HG02981 (cell line): ENCODE results near the gene ADGRE1.

Experiments used
- ATAC-seq: cut with Tn5 transposase; IDR thresholded peaks from one replicate; pipeline ENCODE4 v1.9.1; 2021; ENCODE audit warnings: mild to moderate bottlenecking, moderate library complexity; ENCODE audit not compliant: unreplicated experiment

Gene ADGRE1

DNA sequence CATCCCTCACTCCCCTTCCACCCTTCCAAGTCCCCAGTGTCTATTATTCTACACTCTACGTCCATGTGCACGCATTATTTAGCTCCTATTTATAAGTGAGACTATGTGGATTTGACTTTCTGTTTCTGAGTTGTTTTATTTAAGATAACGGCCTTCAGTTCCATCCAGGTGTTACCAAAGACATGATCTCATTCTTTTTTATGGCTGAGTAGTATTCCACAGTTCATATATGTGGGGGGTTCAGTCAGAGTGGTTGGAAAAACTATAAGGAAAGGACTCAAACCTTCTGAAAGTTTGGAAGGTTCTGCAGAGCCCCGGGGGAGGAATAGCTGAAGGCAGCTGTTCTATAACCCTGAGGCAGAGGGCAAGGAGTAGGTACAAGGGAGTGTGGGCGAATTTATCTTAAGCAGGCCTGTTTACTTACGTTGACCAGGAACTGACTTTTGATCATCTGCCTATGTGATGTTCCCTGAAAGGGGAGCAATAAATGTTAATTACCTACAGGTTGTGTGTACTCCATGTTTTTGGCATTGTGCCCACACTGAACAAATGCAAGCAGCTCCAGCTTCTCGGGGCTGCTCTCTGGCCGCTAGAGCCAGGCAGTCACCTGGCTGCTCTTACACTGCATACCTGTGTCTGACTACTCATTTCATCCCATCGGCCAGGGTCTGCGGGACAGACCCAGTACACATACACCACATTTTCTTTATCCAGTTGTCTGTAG, 13.5 kb upstream of the ADGRE1 start:
- ATAC-seq, result no peak

DNA sequence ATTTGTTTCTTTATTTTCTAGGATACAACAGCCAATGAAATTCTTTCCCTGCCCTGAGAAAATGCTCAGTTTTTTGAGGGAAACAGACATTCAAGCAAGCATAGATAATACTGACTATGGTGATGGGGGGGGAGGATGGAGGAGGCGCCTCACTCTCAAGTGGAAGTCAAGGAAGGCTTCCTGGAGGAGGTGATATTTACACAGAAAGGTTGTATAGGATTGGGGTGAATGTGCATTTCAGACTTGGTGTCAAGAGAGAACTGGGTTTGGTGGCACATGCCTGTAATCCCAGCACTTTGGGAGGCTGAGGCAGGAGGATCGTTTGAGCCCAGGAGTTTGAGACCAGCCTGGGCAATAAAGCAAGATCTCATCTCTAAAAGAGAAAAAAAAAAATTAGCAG, 12.2 kb upstream of the ADGRE1 start:
- no peak for ATAC-seq

DNA sequence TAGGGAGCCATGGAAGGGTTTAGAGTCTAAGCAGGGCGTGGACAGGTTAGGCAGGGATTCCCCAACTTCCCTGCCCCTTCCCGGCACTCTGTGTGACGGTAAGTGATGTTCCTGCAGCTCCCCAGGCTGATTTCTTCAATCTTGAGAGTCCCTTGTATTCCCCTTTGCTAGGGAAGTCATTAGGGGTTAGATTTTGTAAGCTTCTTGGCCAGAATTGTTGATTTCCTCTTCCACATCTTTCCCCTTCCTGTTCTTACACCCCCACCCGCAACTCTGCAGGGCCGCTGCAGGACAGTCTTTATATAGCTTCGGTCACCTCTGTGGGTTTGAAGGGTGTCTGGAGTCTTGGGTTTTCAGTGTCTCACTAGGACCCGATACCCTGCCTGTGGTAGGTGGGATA, 10.6 kb upstream of the ADGRE1 start:
- no peak for ATAC-seq

DNA sequence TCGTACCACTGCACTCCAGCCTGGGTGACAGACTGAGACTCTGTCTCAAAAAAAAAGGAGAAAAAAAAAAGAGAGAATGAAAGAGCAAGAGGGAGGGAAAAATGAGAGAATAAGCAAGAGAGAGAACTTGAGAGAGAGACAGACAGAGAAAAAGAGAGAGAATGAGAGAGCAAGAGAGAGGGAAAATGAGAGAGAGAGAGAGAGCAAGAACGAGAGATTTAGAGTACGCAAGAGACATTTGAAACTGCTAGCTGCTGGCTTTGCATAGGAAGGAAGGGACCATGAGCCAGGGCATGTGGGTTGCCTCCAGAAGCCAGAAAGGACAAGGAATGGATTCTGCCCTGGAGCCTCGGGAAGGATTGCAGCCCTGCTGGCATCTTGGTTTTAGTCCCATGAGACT, 9.6 kb upstream of the ADGRE1 start:
- no peak for ATAC-seq

DNA sequence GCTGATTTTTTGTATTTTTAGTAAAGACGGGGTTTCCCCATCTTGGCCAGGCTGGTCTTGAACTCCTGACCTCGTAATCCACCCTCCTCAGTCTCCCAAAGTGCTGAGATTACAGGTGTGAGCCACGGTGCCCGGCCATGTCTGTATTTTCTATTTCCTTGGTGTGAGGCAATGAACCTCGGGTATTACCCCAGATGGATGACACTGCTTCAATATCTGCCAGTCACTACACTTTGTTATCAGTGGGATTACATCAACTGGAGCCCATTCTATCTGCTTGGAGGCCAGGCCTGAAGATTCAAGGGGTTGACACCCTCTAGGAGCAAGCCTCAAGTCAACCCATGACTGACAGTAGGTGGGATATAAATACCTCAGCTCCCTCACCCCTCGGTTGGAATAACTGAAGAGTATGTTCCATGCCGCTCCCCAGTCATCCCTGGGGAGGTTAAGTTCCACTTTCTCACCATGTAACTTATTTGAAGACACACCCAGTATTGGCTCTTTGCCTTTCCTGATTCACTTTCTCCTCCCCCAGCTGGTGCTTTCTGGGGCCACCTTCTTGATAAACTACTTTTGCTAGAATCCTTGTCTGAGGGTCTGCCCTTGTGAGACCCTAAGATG, 992 bp upstream of the ADGRE1 start:
- no peak for ATAC-seq

DNA sequence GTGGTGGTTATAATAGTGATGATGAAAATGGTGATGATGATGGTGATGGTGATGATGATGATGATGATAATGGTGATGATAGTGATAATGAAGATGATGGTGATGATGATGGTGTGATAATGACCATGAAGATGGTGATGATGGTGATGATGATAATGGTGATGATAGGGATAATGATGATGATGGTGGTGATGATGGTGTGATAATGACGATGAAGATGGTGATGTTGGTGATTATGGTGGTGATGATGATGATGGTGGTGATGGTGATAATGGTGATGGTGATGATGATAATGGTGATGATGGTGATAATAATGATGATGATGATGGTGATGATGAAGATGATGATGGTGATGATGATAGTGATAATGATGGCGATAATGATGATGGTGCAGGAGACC, 1.6 kb downstream of the ADGRE1 start:
- ATAC-seq, result no peak

DNA sequence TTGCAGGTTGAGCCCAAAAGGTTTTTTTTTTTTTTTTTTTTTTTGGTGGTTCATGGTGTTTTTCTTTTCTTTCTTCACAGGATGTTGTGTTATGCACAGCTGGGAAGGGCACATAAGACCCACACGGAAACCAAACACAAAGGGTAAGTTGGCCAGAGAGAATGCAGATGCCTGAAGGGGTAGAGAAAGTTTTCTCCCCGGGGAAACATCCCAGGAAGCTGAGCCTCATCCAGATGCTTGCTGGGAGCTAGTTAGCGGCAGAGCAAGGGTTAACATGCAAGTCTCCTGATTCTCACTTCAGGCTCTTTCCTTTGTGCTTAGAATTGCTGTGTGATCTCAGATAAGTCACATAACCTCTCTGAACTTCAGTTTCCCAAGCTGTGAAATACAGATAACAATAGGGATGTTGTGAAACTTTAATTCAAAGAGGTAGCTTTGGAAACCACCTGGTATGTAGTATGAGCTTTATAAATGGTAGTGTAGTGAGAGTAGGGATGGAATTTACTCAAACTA, 3.1 kb downstream of the ADGRE1 start:
- ATAC-seq, result no peak

DNA sequence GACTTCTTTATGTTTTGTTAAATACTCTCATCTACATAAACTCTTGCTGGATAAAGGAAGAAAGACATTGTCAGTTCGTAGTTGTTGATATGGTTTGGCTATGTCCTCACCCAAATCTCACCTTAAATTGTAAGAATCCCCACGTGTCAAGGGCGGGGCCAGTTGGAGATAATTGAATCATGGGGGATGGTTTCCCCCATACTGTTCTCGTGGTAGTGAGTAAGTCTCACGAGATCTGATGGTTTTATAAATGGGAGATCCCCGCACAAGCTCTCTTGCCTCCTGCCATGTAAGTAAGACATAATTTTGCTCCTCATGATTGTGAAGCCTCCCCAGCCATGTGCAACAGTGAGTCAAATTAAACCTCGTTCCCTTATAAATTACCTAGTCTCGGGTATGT, 3.6 kb downstream of the ADGRE1 start:
- ATAC-seq, result no peak

DNA sequence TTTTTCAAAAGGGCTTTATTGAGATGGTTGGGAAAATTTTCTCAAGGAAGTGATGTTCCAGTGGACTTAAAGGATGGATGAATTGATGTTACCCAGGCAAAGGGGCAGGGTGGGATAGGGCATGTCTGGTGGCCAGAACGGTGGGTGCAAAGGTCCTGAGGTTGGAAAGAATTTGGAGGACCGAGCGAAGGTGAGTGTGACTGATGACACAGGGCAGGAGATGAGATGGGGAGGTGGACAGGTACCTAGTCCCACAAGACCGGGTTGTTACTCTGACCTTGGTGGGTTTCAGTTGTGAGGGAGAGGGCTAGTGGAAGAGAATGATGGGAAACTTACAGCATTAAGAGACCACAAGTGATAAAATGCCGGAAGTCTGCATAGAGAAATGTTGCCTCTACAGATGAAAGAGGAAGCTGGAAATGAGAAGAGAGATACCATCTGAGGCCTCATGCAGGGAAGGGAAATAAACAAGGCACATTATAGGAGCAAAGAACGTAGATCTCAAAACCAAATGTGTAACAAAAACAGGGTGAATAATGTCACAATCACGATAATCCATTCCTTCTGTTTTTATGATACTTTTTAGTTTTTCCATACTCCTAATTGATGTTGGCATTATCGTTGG, 4.5 kb downstream of the ADGRE1 start:
- ATAC-seq, result no peak

DNA sequence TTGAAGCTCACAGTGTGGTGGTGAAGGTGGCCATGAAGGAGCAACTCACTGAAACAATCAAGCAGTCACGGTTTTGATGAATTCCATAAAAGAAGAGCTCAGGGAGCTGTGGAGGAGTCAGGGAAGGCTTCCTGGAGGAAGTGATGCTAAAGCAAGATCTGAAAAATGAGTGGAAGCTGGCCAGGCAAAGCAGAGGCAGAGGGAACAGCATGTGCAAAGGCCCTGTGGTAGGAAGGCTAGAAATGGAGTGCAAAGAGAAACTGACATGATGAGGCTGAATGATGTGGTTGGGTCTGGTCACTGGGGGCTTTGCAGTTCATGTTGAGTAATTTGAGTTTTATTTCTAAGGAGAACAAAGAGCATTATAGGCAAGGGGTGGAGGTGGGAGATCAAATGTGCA, 6.9 kb downstream of the ADGRE1 start:
- no peak for ATAC-seq

DNA sequence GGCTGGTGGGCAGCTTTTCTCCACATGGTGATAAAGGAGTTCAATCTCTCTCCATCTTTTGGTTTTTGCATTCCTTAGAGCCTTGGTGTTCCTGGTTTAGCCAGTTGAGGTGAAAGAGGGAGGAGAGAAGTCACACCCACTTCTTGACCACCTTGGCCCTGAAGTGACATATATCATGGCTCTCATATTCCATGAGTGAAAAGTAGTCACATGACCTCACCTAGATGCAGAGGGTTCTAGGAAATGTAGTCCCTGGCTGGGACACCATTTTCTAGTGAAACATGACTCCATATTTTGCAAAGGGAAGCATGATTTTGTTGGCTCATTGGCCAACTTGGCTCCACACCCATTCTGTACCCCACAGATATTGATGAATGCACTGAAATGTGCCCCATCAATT, 16.1 kb downstream of the ADGRE1 start:
- no peak for ATAC-seq

DNA sequence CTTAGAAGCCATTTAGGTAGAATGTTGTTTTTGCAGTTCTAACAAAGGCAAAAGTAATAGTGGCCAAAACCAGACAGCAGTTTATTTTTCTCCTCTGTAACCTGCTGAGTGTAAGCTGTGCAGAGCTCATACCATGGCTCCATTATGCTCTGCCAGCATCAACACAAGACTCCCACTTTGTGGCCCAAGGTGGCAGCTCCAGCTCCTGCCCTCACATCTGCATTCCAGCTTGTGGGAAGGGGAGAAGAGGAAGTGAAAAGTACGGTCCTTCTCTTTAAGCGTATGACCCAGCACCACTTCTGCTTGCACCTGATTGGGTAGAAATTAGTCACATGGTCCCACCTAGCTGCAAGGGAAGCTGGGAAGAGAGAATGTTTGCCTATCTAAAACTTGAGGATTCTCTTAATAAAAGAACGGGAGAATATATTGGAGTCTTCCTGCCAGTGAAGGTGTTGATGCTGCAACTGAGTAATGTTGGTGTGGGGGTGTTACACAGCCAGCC, 19.2 kb downstream of the ADGRE1 start:
- ATAC-seq, result no peak

DNA sequence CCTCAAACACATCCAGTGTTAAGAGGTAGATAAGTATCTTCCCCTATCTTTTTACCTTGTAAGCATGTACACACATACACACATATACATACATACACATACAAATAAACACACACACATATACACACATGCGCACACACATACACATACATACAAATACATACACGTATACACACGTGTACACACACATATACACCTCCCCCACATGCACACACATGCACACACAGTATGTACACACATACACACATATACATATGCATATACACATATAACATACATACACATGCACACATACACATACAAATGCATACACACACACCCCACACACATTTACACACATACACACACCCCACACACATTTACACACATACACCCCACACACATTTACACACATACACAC, 24.1 kb downstream of the ADGRE1 start:
- no peak for ATAC-seq

DNA sequence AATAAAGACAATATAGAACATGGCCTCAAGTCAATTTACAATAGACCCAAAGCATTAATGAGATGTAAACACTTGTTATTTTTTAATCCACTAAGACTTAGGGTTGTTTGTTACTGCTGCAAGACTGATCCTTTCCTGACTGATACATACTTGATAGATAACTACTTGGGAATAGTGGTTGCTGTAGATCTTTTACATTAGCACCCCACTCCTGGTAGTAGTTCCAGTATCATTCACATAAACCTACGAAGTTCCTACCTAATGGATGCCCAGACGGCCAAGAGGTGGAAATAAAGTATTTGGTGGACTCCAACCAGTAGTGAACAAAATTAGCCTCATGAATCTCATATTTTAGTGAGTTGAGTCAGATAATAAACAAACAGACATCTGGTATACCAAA, 26.9 kb downstream of the ADGRE1 start:
- ATAC-seq, result no peak

DNA sequence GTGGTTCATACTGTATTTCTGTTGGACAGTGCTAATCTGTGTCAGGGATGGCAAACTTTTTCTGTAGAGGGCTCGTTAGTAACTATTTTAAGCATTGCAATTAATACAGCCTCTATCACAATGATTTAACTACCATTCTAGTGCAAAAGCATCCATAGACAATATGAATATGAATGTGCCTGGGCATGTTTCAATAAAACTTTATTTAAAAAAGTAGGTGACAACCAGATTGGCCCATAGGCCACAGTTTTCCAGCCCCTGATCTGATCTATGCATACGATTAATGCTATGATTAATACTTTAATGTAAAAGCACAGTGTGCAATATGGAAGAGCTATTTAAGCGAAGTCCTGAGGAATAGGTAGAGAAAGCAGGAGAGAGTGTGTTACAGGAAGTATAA, 29.6 kb downstream of the ADGRE1 start:
- no peak for ATAC-seq

DNA sequence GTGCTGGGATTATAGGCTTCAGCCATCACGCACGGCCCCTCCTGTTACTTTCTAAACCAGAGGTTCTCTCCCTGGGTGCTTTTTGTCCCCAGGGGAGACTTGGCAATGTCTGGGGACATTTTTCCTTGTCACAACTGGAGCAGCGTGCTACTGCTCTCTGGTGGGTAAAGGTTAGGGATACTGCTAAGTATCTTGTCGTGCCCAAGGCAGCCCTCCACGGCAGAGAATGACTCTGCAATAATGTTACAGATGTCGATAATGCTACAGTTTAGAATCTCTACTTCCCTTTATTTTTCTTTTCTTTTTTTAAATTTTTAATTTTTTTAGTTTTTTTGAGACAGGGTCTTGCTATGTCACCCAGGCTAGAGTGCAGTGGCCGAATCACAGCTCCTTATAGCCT, 38.0 kb downstream of the ADGRE1 start:
- ATAC-seq, result no peak

DNA sequence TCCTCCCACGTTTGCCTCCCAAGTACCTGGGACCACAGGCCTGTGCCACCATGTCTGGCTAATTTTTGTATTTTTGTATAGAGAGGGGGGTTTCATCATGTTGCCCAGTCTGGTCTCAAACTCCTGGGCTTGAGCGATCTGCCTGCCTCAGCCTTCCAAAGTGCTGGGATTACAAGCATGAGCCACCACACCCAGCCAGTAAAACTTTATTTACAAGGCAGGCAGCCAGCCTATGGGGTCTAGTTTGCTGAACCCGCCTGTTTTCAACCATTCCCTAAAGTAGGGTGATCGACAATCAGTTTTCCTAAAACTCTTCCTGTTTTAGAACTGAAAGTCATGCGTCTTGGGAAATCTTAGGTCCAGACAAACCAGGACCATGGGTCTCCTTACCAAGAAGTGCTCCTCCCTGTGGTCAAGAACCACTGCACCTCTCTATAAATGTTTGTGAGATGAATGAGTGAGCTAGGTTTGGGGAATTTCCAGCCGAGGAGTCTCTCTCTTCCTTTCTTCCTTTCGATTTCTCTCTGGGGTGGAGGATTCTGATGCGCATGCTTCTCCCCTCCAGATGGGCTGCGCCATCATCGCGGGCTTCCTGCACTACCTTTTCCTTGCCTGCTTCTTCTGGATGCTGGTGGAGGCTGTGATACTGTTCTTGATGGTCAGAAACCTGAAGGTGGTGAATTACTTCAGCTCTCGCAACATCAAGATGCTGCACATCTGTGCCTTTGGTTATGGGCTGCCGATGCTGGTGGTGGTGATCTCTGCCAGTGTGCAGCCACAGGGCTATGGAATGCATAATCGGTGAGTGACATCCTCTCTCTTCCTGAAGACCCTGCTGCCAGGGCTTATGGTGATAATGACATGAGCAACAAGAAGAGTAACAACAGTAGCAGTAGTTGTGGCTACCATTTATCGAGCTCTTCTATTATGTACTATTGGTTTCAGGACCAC, 38.7 kb downstream of the ADGRE1 start:
- ATAC-seq, result no peak

DNA sequence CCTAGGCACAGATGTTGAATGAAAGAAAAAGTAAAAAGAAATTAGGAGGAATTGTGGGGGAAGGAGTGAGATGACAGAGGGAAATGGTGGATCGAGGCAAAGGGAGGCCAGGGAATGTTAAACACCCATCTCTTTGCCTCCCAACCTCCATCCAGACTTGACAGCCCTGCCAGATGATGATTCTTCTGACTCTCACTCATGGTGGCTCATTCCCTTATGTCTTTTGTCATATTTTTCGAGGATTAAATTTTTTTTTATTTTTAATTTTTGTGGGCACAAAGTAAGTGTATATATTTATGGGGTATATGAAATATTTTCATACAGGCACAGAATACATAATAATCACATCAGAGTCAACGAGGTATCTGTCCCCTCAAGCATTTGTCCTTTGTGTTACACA, 42.8 kb downstream of the ADGRE1 start:
- ATAC-seq, result no peak

DNA sequence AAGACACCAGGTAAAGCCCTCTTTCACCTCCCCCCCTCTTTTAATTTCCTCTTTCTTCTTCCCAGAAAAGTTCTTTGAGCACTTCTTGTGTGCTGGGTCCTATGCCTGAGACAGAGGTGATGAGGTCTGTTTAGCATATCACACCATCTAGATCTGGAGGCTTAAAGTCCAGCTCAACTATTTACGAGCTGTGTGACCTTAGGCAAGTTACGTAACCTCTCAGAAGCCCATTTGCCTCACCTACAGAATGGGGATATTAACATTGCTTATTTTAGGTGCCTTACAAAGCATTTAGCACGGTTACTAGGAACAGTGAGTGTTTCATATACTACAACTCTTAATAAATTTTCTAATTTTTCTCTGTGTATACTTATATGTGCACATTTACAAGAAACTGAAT, 47.7 kb downstream of the ADGRE1 start:
- no peak for ATAC-seq

DNA sequence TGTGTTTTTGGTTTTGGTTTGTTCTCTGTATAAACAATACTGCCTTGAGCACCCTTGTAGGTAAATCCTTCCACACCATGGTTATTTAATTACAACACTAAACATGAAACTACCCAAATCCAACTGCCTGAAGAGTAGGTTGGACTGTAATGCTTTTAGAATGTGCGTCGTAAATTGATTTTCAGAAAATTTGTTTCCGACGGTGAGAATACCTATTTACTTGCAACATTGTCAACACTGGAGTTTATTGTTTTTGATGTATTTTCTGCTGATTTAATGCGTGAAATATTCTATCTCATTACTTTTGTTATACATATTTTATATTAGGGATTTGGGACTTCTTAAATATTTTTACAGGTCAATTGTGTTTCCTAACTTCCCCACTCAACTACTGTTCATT, 48.2 kb downstream of the ADGRE1 start:
- no peak for ATAC-seq

DNA sequence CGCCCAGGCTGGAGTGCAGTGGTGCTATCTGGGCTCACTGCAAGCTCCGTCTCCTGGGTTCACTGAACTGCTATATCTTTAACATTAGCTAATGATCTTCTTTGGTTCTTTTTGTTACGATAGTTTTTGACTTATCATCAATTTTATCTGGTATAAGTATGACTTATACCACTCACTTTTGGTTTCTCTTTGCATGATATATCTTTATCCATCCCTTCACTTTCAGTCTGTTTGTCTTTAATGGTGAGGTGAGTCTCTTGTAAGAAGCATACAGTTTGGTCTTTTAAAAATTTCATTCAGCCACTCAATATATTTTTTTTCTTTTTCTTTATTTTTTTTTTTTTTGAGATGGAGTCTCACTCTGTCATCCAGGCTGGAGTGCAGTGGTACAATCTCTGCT, 58.4 kb downstream of the ADGRE1 start:
- ATAC-seq, result no peak
